GM13977 (cell line): ENCODE data around the gene THAP7.

Experiments used
- DNase-seq: peaks from one replicate; pipeline ENCODE4 v3.0.0; 2012; ENCODE audit warnings: low spot score
- in situ Hi-C: fragments of 300-500 bp; cut with MboI; formaldehyde crosslinking; loops from one replicate; pipeline ENCODE4 v1.12.0; 2022; ENCODE audit warnings: low sequenced_read_pairs, low pct_unique_long_range_greater_than_20kb, mixed read lengths, inconsistent platforms; ENCODE audit not compliant: unreplicated experiment
- TF ChIP-seq, protein P1 (sequence below): IDR thresholded peaks from 2 replicates; pipeline ENCODE4 v1.5.1; 2012; ENCODE audit warnings: mild to moderate bottlenecking, control low read depth; ENCODE audit not compliant: insufficient read depth; ENCODE audit errors: extremely low read depth, missing control alignments

Gene THAP7

DNA sequence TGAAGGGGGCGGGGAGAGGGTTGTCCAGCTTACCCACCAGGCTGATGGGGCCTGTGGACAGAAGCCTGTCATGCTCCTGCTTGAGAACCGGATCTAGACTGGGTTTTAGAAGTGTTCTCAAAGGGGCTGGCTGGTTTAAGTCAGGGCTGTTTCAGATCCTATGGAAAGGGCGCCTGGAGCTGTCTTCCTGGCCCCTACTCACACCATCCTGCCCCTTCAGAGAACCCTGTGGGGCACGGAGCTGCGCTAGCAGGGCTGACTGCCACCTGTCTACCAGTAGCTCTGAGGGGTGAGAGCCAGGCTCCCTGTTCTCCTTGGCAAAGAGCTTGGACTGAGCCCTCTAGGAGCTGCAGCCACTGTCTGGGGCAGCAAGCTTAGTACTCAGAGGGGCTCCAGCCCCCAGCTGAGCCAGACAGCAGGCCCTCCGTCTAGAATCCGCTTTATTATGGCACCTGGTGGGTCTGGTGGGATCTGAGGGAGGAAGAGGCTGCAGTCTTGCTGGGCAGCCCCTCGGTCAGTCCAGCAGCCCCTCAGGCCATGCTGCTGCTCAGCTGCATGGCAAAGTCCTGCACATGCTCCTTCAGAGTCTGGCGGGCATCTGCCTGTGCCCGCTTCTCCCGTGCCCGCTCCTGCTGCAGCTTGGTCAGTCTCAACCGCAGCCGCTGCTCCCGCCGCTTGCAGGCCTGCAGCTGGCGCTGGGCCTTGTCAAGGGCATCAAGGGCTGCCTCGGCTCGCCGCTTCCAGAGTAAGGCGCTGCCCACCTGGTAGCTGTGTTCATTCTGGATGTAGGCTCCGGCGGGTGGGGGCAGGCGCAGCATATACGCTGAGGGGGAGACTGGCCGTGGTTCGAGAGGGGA lies 2.3 kb downstream of the THAP7 start:
- in situ Hi-C loops: no loop called here

DNA sequence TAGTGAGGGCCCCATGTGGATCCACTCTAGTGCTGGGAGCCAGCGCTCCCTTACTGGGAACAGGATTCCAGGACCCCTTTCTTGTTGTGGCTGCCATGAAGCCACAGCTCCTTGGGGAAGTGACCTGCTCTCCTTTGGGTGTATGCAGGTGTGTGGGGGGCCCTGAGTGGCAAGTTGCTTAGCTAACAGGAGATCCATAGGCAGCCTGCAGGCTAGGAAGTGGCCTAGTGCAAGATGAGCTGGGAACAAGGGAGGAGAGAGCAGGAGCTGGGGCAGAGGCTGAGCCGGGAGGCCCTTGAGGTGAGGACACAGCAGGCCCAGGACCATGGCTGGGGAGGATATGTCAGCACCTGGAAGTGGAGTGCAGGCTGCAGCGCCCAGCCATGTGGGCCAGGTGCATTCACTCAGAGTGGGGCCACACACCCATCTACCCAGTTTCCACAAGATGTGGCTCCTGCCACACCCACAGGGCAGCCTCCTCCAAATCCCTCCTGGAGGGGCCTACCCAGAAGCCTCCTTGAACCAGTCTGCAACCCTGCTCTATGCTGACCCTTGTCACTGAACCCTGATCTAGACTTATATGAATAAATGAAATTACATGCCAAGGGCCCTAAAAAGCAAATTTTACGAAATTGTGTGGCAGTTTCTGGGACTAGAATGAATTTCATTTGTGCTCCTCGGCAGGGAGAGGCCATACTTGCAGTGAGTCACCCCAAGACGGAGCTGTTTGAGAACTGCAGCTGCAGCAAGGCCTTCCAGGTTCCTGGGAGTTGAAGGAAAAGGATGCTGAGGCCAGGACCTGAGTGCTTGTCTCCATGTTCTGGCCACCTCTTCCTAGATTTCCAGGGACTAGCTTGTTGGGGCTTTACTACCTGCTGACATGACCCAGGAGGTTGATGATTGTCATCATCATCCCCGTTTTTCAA lies 3.2 kb downstream of the THAP7 start:
- TF ChIP-seq, protein P1, sequence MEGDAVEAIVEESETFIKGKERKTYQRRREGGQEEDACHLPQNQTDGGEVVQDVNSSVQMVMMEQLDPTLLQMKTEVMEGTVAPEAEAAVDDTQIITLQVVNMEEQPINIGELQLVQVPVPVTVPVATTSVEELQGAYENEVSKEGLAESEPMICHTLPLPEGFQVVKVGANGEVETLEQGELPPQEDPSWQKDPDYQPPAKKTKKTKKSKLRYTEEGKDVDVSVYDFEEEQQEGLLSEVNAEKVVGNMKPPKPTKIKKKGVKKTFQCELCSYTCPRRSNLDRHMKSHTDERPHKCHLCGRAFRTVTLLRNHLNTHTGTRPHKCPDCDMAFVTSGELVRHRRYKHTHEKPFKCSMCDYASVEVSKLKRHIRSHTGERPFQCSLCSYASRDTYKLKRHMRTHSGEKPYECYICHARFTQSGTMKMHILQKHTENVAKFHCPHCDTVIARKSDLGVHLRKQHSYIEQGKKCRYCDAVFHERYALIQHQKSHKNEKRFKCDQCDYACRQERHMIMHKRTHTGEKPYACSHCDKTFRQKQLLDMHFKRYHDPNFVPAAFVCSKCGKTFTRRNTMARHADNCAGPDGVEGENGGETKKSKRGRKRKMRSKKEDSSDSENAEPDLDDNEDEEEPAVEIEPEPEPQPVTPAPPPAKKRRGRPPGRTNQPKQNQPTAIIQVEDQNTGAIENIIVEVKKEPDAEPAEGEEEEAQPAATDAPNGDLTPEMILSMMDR: no peak
- no peak for DNase-seq
- in situ Hi-C loops: no loop called here

More for the DNA sequence above, 2.3 kb downstream of the THAP7 start:
- TF ChIP-seq, protein P1: no peak
- DNase-seq: no peak

DNA sequence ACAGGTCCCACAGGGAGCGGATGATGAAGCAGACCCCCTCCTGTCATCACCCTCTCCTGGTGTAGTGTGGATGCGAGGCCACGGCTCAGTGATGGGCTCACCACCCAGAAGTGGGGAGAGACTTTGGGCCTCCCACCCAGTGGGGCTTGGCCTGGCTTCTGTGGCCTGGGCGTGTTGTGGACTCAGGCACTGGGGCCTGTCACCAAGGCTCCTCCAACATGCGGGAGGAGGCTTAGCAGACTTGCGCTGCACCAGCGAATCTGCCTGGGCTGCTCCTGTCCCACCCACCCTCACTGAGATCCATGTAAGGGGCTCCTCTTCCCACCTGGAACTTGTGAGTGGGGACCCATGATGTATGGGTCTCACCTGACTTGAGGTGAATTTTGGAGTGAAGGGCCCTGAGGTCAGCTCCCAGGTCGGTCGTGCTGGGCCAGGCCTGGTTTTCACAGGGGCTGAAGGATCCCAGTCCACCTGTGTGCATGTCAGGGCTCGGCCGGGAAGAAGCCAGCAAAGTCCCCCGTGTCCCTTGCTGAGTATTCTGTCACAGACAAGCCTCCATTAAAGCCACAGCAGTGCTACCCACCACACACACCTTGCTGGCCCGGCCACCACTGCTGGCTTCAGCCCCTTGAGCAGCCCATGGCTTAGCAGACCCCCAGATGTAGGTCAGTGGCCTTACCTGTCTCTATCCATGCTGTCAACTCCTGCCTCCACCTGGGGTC lies 4.2 kb downstream of the THAP7 start:
- in situ Hi-C loops: no loop called here
- TF ChIP-seq, protein P1: no peak
- DNase-seq: no peak

DNA sequence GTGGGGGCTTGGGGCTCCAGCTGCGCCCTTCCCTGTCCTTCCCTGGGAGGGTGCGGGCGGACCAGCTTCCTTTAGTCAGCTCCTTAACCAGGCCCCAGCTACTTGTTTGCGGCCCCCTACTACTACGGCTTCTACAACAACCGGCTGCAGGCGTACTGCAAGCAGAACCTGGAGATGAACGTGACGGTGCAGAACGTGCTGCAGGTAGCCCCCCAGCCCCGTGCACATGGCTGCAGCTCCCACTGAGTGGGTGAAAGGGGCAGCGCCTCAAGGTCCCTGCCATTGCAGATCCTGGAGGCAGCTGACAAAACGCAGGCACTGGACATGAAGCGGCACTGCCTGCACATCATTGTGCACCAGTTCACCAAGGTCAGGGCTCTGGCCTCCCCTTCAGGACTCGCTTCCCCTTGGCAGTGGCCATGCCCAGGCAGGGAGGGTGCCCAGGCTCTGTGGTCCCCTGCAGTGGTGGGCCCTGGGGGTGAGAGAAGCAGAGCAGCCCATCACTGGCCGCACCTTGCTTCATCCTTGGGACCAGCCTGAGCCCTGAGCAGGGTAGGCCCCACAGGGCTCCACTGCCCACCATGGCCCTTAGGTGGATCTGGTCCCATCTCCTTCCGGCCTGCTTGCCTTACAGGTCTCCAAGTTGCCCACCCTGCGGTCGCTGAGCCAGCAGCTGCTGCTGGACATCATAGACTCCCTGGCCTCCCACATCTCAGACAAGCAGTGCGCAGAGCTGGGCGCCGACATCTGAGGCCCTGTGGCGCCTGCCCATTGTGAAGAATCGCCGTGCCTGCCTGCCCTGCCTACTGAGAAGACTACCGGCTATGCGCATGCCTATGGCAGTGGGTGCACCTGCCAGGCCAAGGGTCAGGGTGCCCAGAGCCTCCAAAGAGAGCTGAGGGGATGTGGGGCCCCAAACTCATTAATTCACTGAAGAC lies 5.1 kb downstream of the THAP7 start:
- in situ Hi-C loops: no loop called here
- TF ChIP-seq, protein P1: no peak
- no peak for DNase-seq

- TF ChIP-seq, protein P1: no peak
- in situ Hi-C loops: no loop called here
- no peak for DNase-seq
These were observed 5.9 kb downstream of the THAP7 start for GRCh38 chr22:20996031-20996410.
